Neural cell (in vitro differentiated cells): Measurements from ENCODE around the gene NEURL1.

Experiments
- EP300 ChIP-seq: fragments of 450-650 bp; conservative IDR thresholded peaks from 2 replicates; pipeline ENCODE4 v1.6.1; 2014; ENCODE audit warnings: antibody characterized with exemption, mild to moderate bottlenecking, moderate library complexity; ENCODE audit not compliant: poor library complexity, severe bottlenecking
- EZH2 ChIP-seq: fragments of 200-600, 300-800 bp; shearing (Covaris generic), sonication (generic); IDR thresholded peaks from 2 replicates; pipeline ENCODE4 v1.6.1; 2014; ENCODE audit warnings: antibody characterized with exemption, low read length, borderline replicate concordance, mild to moderate bottlenecking; ENCODE audit not compliant: insufficient read depth, poor library complexity, severe bottlenecking
- POLR2AphosphoS5 ChIP-seq: IDR thresholded peaks from 2 replicates; pipeline ENCODE4 v1.6.1; 2012
- RAD21 ChIP-seq: fragments of 450-650 bp; conservative IDR thresholded peaks from 2 replicates; pipeline ENCODE4 v1.6.1; 2014; ENCODE audit warnings: antibody characterized with exemption, mild to moderate bottlenecking, moderate library complexity
- SMC3 ChIP-seq: fragments of 450-650 bp; conservative IDR thresholded peaks from 2 replicates; pipeline ENCODE4 v1.6.1; 2014; ENCODE audit warnings: antibody characterized with exemption, mild to moderate bottlenecking, moderate library complexity; ENCODE audit not compliant: poor library complexity
- TAF1 ChIP-seq: IDR thresholded peaks from 2 replicates; pipeline ENCODE4 v1.6.1; 2012; ENCODE audit warnings: low read depth
- TF ChIP-seq, protein P1 (sequence below): fragments of 450-650 bp; IDR thresholded peaks from 2 replicates; pipeline ENCODE4 v1.5.1; 2014; ENCODE audit warnings: antibody characterized with exemption, mild to moderate bottlenecking, moderate library complexity; ENCODE audit not compliant: poor library complexity, severe bottlenecking
- TF ChIP-seq, protein P2 (sequence below): IDR thresholded peaks from 2 replicates; pipeline ENCODE4 v1.6.1; 2012; ENCODE audit warnings: borderline replicate concordance

DNA sequence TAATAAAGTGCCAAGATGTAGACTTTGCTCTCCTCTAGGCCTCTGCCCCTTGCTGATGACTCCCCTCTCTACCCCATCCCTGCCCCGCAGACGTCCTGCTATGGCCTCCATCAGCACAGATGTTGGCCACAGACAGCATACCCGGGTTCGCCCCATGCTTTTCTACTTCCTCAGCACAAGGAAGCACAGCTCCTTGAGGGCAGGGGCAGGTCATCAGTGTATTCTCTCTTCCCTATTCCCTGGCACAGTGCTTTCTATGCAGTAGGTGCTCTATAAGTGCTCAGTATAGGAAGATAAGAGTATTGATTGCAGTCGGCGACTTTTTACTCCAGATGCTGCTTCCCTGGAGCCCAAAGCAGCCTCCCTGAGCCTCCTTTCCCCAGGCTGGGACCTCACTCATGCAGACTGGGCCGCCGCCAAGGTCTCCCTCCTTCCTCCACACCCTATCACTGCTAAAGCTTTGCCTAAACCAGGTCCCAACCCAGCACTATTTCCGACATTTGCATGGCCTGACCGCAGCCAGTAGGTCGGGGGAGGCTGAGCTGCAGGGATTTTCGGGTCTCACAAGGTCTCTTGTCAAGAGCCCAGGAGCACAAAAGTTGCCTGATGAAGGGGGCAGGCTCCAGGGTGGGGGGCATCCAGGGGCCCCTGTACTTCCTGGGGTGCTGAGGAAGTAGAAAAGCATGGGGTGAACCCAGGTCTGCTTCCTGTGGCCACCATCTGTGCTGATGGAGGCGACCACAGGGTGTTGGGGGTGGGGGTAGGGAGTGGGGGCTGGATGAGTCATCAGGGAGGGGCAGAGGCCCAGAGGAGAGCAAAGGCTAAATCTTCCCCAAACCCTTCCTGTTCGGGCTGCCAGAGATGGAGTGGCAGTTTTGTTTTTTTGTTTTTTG is 22.5 kb upstream of the NEURL1 start:
- TF ChIP-seq, protein P1, sequence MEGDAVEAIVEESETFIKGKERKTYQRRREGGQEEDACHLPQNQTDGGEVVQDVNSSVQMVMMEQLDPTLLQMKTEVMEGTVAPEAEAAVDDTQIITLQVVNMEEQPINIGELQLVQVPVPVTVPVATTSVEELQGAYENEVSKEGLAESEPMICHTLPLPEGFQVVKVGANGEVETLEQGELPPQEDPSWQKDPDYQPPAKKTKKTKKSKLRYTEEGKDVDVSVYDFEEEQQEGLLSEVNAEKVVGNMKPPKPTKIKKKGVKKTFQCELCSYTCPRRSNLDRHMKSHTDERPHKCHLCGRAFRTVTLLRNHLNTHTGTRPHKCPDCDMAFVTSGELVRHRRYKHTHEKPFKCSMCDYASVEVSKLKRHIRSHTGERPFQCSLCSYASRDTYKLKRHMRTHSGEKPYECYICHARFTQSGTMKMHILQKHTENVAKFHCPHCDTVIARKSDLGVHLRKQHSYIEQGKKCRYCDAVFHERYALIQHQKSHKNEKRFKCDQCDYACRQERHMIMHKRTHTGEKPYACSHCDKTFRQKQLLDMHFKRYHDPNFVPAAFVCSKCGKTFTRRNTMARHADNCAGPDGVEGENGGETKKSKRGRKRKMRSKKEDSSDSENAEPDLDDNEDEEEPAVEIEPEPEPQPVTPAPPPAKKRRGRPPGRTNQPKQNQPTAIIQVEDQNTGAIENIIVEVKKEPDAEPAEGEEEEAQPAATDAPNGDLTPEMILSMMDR = no peak
- no peak for TF ChIP-seq SMC3
- no peak for TF ChIP-seq EZH2
- TF ChIP-seq EP300 = no peak
- no peak for TF ChIP-seq RAD21
- TF ChIP-seq, protein P2, sequence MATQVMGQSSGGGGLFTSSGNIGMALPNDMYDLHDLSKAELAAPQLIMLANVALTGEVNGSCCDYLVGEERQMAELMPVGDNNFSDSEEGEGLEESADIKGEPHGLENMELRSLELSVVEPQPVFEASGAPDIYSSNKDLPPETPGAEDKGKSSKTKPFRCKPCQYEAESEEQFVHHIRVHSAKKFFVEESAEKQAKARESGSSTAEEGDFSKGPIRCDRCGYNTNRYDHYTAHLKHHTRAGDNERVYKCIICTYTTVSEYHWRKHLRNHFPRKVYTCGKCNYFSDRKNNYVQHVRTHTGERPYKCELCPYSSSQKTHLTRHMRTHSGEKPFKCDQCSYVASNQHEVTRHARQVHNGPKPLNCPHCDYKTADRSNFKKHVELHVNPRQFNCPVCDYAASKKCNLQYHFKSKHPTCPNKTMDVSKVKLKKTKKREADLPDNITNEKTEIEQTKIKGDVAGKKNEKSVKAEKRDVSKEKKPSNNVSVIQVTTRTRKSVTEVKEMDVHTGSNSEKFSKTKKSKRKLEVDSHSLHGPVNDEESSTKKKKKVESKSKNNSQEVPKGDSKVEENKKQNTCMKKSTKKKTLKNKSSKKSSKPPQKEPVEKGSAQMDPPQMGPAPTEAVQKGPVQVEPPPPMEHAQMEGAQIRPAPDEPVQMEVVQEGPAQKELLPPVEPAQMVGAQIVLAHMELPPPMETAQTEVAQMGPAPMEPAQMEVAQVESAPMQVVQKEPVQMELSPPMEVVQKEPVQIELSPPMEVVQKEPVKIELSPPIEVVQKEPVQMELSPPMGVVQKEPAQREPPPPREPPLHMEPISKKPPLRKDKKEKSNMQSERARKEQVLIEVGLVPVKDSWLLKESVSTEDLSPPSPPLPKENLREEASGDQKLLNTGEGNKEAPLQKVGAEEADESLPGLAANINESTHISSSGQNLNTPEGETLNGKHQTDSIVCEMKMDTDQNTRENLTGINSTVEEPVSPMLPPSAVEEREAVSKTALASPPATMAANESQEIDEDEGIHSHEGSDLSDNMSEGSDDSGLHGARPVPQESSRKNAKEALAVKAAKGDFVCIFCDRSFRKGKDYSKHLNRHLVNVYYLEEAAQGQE = no peak
- TF ChIP-seq TAF1 = no peak
- no peak for TF ChIP-seq POLR2AphosphoS5
